ENCODE measurements around the gene DPYSL5. TPM values are rescaled to one million over a fixed set of nuclear protein-coding genes. Genes with fewer than 3 reads are reported as not detected.

DPYSL5 gene
- total and polyA plus RNA-seq, 9 of the 15 experiments (the other 6 are each of a cell fraction or from before 2014, with no cell fraction given) = 0.06 TPM; not detected in 8

- TF ChIP-seq HMGXB4 (CRISPR knock-in tag; IDR thresholded peaks at IDR 0.05) = no peak
- TF ChIP-seq ZNF79 (CRISPR knock-in tag; IDR thresholded peaks at IDR 0.05; ENCODE audit: low read depth) = no peak
- TF ChIP-seq PHTF2 (CRISPR knock-in tag; IDR thresholded peaks at IDR 0.05) = no peak
- no peak for TF ChIP-seq ATF3 (IDR thresholded peaks at IDR 0.05)
- no peak for TF ChIP-seq ATF3 (CRISPR knock-in tag; conservative IDR thresholded peaks at IDR 0.05)
- TF ChIP-seq ZNF263 (CRISPR knock-in tag; IDR thresholded peaks at IDR 0.05; ENCODE audit: borderline replicate concordance) = no peak
- TF ChIP-seq RNF219 (CRISPR knock-in tag; IDR thresholded peaks at IDR 0.05) = no peak
- no peak for TF ChIP-seq FOXO4 (CRISPR knock-in tag; IDR thresholded peaks at IDR 0.05)
- no peak for TF ChIP-seq KDM2B (CRISPR knock-in tag; IDR thresholded peaks at IDR 0.05)
- TF ChIP-seq MIER1 (IDR thresholded peaks at IDR 0.05; ENCODE audit: low read depth) = peak; percentile 96
- TF ChIP-seq ZNF707 (CRISPR knock-in tag; conservative IDR thresholded peaks at IDR 0.05) = no peak
- TF ChIP-seq AFF1 (IDR thresholded peaks at IDR 0.05; ENCODE audit: low read depth in 1 of 2, partially characterized antibody in 2 of 2) = peak in 1 of 2 experiments; percentile 82
- no peak for TF ChIP-seq DPF2 (IDR thresholded peaks at IDR 0.05)
Measured at GRCh38 chr2:26838121-26838906, 9.6 kb upstream of the DPYSL5 start (continued).

Data from K562 (cell line).